BJ (cell line): ENCODE results near the gene KCNIP3. TPM values are rescaled to one million over a fixed set of nuclear protein-coding genes. Genes with fewer than 3 reads are reported as not detected.

Experiments
- CTCF ChIA-PET: fragments of 350-600 bp; formaldehyde crosslinking; extraction: SDS; loops from one replicate; lab custom pipeline; 2021; ENCODE audit warnings: antibody characterized with exemption, inconsistent platforms; lab: Yijun Ruan, JAX
- POLR2A ChIA-PET: fragments of 300-600 bp; sonication (Branson Sonifier 250); formaldehyde crosslinking; extraction: SDS; loops from one replicate; lab custom pipeline; 2021; ENCODE audit warnings: antibody characterized with exemption; lab: Charles Lee
- DNase-seq: peaks from one replicate; pipeline ENCODE4 v3.0.0-alpha.2; 2011; ENCODE audit warnings: low read depth
- H3K27me3 ChIP-seq: 2 replicates; pipeline ENCODE4 v1.6.0; 2011; ENCODE audit warnings: low read length; ENCODE audit not compliant: control insufficient read depth, insufficient read depth
- H3K36me3 ChIP-seq: 2 replicates; pipeline ENCODE4 v1.5.1; 2011; ENCODE audit warnings: low read length; ENCODE audit not compliant: control insufficient read depth, insufficient read depth
- H3K4me3 ChIP-seq: 2 replicates; pipeline ENCODE4 v1.5.1; 2011; ENCODE audit warnings: low read depth, mild to moderate bottlenecking, control low read depth, low read length
- polyA plus RNA-seq: library from polyadenylated mRNA; depleted of rRNA; stranded (reverse); fragments of >200 nt; gene quantifications from 2 replicates; pipeline ENCODE4 v1.2.3, GENCODE V29; 2011
- TF ChIP-seq, protein P1 (sequence below): IDR thresholded peaks from 2 replicates; pipeline ENCODE4 v1.5.1; 2011; ENCODE audit warnings: low read depth, mild to moderate bottlenecking, control low read depth, inconsistent platforms, low read length, moderate library complexity; ENCODE audit not compliant: insufficient read depth

Gene KCNIP3
- polyA plus RNA-seq, 1 experiment = 4.1 TPM

DNA sequence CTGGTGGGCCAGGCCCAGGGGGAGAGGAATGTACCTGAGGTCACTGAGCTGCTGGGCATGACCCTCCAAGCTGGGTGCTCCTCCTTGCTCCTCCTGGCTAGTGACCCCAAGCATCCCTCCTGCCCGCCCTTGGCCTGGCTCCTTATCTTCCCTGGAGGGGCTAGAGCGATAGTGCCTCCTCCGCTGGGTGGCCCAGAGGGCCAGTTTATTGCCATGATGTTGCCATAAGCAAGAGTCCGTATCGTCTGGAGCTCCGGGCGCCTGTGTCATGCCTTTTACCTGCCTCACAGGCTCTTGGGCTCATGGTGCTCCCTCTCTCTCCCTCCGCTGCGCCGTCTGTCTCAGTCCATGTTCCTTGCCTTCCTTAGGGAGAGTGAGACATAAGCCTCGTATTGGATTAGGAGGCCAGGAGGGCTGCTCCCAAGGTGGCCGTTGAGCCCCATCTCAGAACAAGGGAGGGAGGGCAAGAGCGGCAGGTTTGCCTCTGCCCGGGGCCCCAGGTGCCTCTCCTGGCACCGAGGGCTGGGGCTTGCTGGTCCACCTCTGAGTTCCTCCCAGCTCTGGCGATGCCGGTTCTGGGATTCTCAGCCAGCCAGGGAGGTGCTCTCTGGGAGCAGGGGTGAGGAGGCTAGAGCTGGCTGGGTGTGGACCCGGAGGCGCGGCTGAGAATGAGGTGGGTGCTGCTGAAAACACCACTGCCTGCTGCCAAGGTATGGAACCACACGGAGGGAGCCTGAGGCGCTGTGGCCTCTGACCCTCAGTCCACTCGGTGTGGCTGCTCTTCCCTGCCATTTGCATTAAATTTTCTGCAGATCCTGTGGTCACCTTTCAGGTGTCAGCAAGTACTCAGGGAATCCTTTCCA is 22.6 kb downstream of the KCNIP3 start:
- no peaks in the 10 kb centered on the region for H3K36me3 ChIP-seq
- H3K4me3 ChIP-seq = no peak overlapping the region
- TF ChIP-seq, protein P1, sequence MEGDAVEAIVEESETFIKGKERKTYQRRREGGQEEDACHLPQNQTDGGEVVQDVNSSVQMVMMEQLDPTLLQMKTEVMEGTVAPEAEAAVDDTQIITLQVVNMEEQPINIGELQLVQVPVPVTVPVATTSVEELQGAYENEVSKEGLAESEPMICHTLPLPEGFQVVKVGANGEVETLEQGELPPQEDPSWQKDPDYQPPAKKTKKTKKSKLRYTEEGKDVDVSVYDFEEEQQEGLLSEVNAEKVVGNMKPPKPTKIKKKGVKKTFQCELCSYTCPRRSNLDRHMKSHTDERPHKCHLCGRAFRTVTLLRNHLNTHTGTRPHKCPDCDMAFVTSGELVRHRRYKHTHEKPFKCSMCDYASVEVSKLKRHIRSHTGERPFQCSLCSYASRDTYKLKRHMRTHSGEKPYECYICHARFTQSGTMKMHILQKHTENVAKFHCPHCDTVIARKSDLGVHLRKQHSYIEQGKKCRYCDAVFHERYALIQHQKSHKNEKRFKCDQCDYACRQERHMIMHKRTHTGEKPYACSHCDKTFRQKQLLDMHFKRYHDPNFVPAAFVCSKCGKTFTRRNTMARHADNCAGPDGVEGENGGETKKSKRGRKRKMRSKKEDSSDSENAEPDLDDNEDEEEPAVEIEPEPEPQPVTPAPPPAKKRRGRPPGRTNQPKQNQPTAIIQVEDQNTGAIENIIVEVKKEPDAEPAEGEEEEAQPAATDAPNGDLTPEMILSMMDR = no peak
- no peaks in the 10 kb centered on the region for H3K27me3 ChIP-seq
- no peak for DNase-seq
- CTCF ChIA-PET = interaction anchor here (1.3 kb wide), 1 partner anchor 88 kb away, joined by 3 read pairs; no protein-coding TSS in a partner anchor
- POLR2A ChIA-PET = no interaction called here

DNA sequence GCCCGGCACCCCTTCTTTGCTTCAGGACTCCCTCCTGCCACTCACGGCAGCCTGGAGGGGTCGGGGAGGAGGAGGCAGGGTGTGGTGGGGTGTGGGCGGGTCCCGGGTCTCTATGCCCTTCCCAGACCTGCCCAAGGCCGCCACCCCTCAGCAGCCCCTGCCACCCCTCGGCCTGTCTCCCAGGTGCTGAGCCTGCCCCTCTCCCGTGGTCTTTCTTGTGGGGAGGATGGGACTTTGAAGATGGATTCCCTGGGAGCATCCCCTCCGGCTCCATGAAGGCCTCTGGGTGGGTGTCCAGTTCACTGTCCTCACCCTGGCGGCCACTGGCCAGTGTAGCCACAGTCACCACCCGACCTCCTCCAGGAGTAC is 23.2 kb downstream of the KCNIP3 start:
- ChIA-PET POLR2A (no interaction called here), CTCF (interaction anchor here (1.3 kb wide), 1 partner anchor 89 kb away, joined by 3 read pairs; no protein-coding TSS in a partner anchor)

DNA sequence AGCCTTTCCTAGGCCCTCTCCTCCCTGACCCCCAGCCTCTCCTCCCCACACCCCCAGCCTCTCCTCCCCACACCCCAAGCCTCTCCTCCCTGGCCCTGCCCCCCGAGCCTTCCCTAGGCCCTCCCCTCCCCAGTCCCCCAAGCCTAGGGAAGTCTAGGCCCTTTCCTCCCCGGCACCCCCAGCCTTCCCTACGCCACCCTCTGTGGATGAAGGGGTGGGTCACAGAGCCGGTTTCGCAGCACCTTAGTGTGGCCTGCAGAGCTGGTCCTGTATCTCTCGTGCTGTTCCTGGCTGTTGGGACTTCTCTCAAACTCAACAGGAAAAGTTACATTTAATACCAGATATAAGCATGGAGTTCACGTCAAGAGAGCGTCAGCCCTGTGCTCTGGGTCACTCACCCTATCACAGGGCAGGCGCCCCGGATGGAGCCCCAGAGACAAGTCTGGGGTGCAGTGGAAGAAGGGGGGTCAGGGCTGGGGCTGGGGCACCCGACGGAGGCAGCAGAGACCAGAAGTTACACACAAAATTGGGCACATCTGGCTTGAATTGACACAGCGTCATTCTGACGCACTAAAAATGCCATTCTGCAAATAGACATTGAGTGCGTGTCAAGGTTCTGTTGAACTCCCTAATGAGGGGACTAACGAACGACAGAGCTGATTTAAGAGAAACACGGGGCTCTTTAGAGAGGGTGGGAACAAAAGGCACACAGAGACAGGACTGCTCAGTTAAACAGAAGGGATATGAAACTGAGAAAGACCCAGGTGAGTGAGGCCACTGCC is 24.0 kb downstream of the KCNIP3 start:
- H3K4me3 ChIP-seq = no peak overlapping the region
- no peaks in the 10 kb centered on the region for H3K36me3 ChIP-seq
- no peaks in the 10 kb centered on the region for H3K27me3 ChIP-seq
- peak; percentile 85 for DNase-seq
- TF ChIP-seq, protein P1 = no peak
- POLR2A ChIA-PET = no interaction called here
- CTCF ChIA-PET = interaction anchor here (1.2 kb wide), 1 partner anchor 24 kb away, joined by 4 read pairs; no protein-coding TSS in a partner anchor

More for the DNA sequence above, 23.2 kb downstream of the KCNIP3 start:
- no peaks in the 10 kb centered on the region for H3K27me3 ChIP-seq
- H3K4me3 ChIP-seq = no peak overlapping the region
- no peak for DNase-seq
- H3K36me3 ChIP-seq = no peaks in the 10 kb centered on the region
- TF ChIP-seq, protein P1 = no peak

DNA sequence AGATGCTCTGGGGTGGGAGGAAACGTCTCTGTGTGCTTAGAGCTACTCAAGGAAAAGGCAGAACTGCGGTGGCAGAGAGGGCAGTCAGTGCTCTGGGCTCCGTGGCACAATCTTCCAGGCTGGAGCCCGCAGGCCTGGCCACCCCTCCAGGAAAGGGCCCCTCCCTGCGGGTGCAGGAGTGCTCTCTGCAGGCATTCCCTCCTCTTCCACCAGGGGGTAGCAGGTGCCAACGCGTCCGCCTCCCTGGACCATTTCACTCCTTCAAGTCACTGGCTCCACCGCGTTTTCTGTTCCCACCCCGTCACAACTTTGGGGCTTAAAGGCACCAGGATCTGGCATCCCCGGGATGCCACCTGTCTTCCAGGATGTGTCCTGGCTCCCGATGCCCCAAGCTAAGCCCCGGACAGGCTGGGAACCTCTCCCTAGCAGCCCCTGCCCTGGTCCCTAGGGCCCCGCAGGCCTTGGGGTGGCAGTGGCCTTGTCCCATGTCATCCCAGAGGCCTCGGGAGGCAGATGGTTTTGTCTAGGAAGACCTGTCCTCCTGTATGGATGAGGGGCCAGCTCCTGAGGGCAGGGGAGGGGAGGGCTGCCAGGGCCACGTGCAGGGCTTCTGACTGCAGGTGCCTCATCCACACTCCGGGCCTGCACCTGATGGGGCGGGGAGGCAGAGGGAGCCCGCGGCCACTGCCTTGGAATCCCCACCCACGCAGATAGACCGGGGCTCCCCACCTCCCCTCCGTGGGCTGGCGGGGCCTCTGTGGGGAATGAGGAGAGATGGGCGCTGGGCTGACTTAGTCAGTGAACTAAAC is 26.4 kb downstream of the KCNIP3 start:
- TF ChIP-seq, protein P1 = peak; percentile 51
- CTCF ChIA-PET = interaction anchor here (0.6 to 2.7 kb wide), 5 partner anchors 11 to 405 kb away, joined by 3 to 9 read pairs (median 3); no protein-coding TSS in a partner anchor
- POLR2A ChIA-PET = interaction anchor here (0.6 kb wide), 1 partner anchor 10 kb away, joined by 3 read pairs; no protein-coding TSS in a partner anchor
- DNase-seq = no peak
- Histone ChIP-seq H3K4me3 (no peak overlapping the region), H3K36me3 (no peaks in the 10 kb centered on the region), H3K27me3 (no peaks in the 10 kb centered on the region)
